Loucy (cell line): ENCODE data around the gene SHMT2.

Experiments
- EZH2phosphoT487 ChIP-seq: fragments of 200-600 bp; IDR thresholded peaks from 2 replicates; pipeline ENCODE4 v1.6.1; 2018; ENCODE audit warnings: antibody characterized with exemption, mild to moderate bottlenecking, moderate library complexity, borderline replicate concordance
- TF ChIP-seq, protein P1 (sequence below): fragments of 200-600 bp; sonication (generic); conservative IDR thresholded peaks from 2 replicates; pipeline ENCODE4 v1.5.1; 2014; ENCODE audit warnings: mild to moderate bottlenecking, antibody characterized with exemption, low read length

DNA sequence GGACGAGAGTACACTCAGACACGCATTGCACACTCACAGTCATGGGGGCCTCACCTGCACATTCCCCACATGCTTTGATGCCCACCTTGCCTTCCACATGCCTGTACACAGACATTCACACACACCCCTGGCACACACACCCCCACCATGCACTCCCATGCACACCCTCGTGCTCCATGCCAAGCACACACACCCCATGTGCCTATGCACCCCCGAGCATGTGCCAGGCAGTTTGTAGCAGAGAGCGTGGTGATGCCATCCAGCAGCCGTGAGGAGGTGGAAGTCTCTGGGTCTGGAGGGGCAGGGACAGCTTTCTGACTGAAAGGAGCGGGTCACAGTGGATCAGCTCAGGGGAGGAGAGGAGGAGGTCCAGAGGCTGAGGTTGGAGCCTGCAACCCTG lies 23.6 kb upstream of the SHMT2 start:
- TF ChIP-seq, protein P1, sequence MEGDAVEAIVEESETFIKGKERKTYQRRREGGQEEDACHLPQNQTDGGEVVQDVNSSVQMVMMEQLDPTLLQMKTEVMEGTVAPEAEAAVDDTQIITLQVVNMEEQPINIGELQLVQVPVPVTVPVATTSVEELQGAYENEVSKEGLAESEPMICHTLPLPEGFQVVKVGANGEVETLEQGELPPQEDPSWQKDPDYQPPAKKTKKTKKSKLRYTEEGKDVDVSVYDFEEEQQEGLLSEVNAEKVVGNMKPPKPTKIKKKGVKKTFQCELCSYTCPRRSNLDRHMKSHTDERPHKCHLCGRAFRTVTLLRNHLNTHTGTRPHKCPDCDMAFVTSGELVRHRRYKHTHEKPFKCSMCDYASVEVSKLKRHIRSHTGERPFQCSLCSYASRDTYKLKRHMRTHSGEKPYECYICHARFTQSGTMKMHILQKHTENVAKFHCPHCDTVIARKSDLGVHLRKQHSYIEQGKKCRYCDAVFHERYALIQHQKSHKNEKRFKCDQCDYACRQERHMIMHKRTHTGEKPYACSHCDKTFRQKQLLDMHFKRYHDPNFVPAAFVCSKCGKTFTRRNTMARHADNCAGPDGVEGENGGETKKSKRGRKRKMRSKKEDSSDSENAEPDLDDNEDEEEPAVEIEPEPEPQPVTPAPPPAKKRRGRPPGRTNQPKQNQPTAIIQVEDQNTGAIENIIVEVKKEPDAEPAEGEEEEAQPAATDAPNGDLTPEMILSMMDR, result no peak
- no peak for TF ChIP-seq EZH2phosphoT487
